Chondrocyte (in vitro differentiated cells): ENCODE measurements around the gene GLT1D1. TPM values are rescaled to one million over a fixed set of nuclear protein-coding genes. Genes with fewer than 3 reads are reported as not detected.

Source experiments
- DNase-seq: peaks from one replicate; pipeline ENCODE4 v3.0.0; 2021; ENCODE audit warnings: mixed read lengths, low spot score
- H3K27ac Mint-ChIP-seq: one replicate; pipeline ENCODE4 v1.8.0; 2021; ENCODE audit warnings: mild to moderate bottlenecking, moderate library complexity, mixed read lengths; ENCODE audit not compliant: unreplicated experiment
- H3K27me3 Mint-ChIP-seq: 2 replicates; pipeline ENCODE4 v1.8.0; 2021; ENCODE audit warnings: low read depth, mixed read lengths
- H3K36me3 Mint-ChIP-seq: 2 replicates; pipeline ENCODE4 v1.8.0; 2021; ENCODE audit warnings: low read depth, mixed read lengths
- H3K4me1 Mint-ChIP-seq: 2 replicates; pipeline ENCODE4 v1.8.0; 2021; ENCODE audit warnings: low read depth, mild to moderate bottlenecking, mixed read lengths
- H3K4me3 Mint-ChIP-seq: one replicate; pipeline ENCODE4 v1.8.0; 2021; ENCODE audit warnings: mild to moderate bottlenecking, moderate library complexity, mixed read lengths; ENCODE audit not compliant: unreplicated experiment
- H3K9me3 Mint-ChIP-seq: 2 replicates; pipeline ENCODE4 v1.8.0; 2021; ENCODE audit warnings: low read depth, mixed read lengths
- CTCF ChIP-seq: fragments of 200-600 bp; sonication (generic); IDR thresholded peaks from 2 replicates; pipeline ENCODE4 v1.5.0; 2021; ENCODE audit warnings: antibody characterized with exemption, mild to moderate bottlenecking, moderate library complexity
- total RNA-seq: library from RNA; stranded (reverse); gene quantifications from 3 replicates; pipeline ENCODE4 v1.2.1, GENCODE V29; 2021

GLT1D1 gene
- total RNA-seq, 1 donor from 2014 or later: 0.22 TPM

GRCh38 chr12:128871516-128871892, 18.2 kb downstream of the GLT1D1 start:
- Mint-ChIP-seq H3K27ac (no peak overlapping the region), H3K4me3 (no peak overlapping the region), H3K4me1 (no peaks in the 10 kb centered on the region), H3K27me3 (no peaks in the 10 kb centered on the region), H3K36me3 (peaks cover 2% of the 10 kb centered on the region), H3K9me3 (peaks cover 11% of the 10 kb centered on the region)
- DNase-seq: no peak
- no peak for TF ChIP-seq CTCF

- Mint-ChIP-seq H3K4me3 (no peak overlapping the region), H3K9me3 (peaks cover 19% of the 10 kb centered on the region), H3K36me3 (peaks cover 2% of the 10 kb centered on the region), H3K4me1 (no peaks in the 10 kb centered on the region), H3K27me3 (no peaks in the 10 kb centered on the region), H3K27ac (no peak overlapping the region)
- no peak for TF ChIP-seq CTCF
- DNase-seq: no peak
These were observed 19.0 kb downstream of the GLT1D1 start for GRCh38 chr12:128872303-128872702.

- TF ChIP-seq CTCF: no peak
- DNase-seq: no peak
- Mint-ChIP-seq H3K9me3 (peaks cover 30% of the 10 kb centered on the region), H3K27ac (no peak overlapping the region), H3K36me3 (peaks cover 2% of the 10 kb centered on the region), H3K4me3 (no peak overlapping the region), H3K4me1 (no peaks in the 10 kb centered on the region), H3K27me3 (no peaks in the 10 kb centered on the region)
These were observed 23.3 kb downstream of the GLT1D1 start for GRCh38 chr12:128876559-128876958.

- Mint-ChIP-seq H3K27me3 (no peaks in the 10 kb centered on the region), H3K36me3 (peaks cover 2% of the 10 kb centered on the region), H3K4me3 (no peak overlapping the region), H3K9me3 (peaks cover 24% of the 10 kb centered on the region), H3K27ac (no peak overlapping the region), H3K4me1 (no peaks in the 10 kb centered on the region)
- no peak for DNase-seq
- TF ChIP-seq CTCF: no peak
These were observed 26.9 kb downstream of the GLT1D1 start for GRCh38 chr12:128879898-128880764.

GRCh38 chr12:128891856-128892255, 38.6 kb downstream of the GLT1D1 start:
- Mint-ChIP-seq H3K4me1 (no peaks in the 10 kb centered on the region), H3K27me3 (peaks cover 2% of the 10 kb centered on the region), H3K4me3 (no peak overlapping the region), H3K36me3 (no peaks in the 10 kb centered on the region), H3K27ac (no peak overlapping the region), H3K9me3 (no peaks in the 10 kb centered on the region)
- TF ChIP-seq CTCF: no peak
- no peak for DNase-seq
